SU-DHL-6 (cell line): ENCODE data around the gene TNFRSF19.

Experiments used
- EZH2phosphoT487 ChIP-seq: fragments of 200-600 bp; sonication (generic), shearing (Covaris generic); conservative IDR thresholded peaks from 2 replicates; pipeline ENCODE4 v1.6.1; 2018; ENCODE audit warnings: mild to moderate bottlenecking, antibody characterized with exemption, low read length, moderate library complexity, mixed read lengths
- TF ChIP-seq, protein P1 (sequence below): fragments of 200-600 bp; sonication (generic); IDR thresholded peaks from one replicate; pipeline ENCODE4 v1.5.1; 2017; ENCODE audit warnings: antibody characterized with exemption, mild to moderate bottlenecking, low read length, moderate library complexity; ENCODE audit not compliant: insufficient read depth, poor library complexity, severe bottlenecking

- TF ChIP-seq, protein P1, sequence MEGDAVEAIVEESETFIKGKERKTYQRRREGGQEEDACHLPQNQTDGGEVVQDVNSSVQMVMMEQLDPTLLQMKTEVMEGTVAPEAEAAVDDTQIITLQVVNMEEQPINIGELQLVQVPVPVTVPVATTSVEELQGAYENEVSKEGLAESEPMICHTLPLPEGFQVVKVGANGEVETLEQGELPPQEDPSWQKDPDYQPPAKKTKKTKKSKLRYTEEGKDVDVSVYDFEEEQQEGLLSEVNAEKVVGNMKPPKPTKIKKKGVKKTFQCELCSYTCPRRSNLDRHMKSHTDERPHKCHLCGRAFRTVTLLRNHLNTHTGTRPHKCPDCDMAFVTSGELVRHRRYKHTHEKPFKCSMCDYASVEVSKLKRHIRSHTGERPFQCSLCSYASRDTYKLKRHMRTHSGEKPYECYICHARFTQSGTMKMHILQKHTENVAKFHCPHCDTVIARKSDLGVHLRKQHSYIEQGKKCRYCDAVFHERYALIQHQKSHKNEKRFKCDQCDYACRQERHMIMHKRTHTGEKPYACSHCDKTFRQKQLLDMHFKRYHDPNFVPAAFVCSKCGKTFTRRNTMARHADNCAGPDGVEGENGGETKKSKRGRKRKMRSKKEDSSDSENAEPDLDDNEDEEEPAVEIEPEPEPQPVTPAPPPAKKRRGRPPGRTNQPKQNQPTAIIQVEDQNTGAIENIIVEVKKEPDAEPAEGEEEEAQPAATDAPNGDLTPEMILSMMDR, result no peak
- no peak for TF ChIP-seq EZH2phosphoT487
Measured at GRCh38 chr13:23620613-23621315, 50.6 kb downstream of the TNFRSF19 start.
